Erythroblast (primary cell): ENCODE data around the gene EPN2.

ENCODE experiments used
- GATA1 ChIP-seq: IDR thresholded peaks from 2 replicates; pipeline ENCODE4 v1.6.1; 2011; ENCODE audit warnings: low read depth, mild to moderate bottlenecking, control low read depth, low read length, moderate library complexity
- POLR2A ChIP-seq: IDR thresholded peaks from 2 replicates; pipeline ENCODE4 v1.6.1; 2011; ENCODE audit warnings: mild to moderate bottlenecking, low read length

- TF ChIP-seq POLR2A (peak; percentile 44), GATA1 (peak; percentile 60)
Measured at GRCh38 chr17:19270704-19271611, 33.8 kb downstream of the EPN2 start.
